Hematopoietic multipotent progenitor cell treated with erythropoietin and hydrocortisone succinate and interleukin-3 and kit ligand, for 4 days (in vitro differentiated cells): ENCODE data around the gene SYPL2.
"Not testable (repeated sequence)": the region's sequence is repeated elsewhere in the genome, so short reads cannot be mapped to it uniquely, and the experiment has no call there.

Experiments
- DNase-seq: peaks from one replicate; pipeline ENCODE4 v3.0.0-alpha.2; 2015

The SYPL2 gene

GRCh38 chr1:109472779-109473178 lies 6.4 kb downstream of the SYPL2 start:
- no peak for DNase-seq

- not testable (repeated sequence) for DNase-seq
These were observed 7.1 kb downstream of the SYPL2 start for GRCh38 chr1:109473284-109474057.

GRCh38 chr1:109474697-109475096 lies 8.4 kb downstream of the SYPL2 start:
- DNase-seq, result peak; percentile 70

- no peak for DNase-seq
These were observed 8.9 kb downstream of the SYPL2 start for GRCh38 chr1:109475261-109475660.

GRCh38 chr1:109476825-109477224 lies 10.5 kb downstream of the SYPL2 start:
- no peak for DNase-seq

GRCh38 chr1:109477821-109478220 lies 11.5 kb downstream of the SYPL2 start:
- peak; percentile 61 for DNase-seq

- peak; percentile 41 for DNase-seq
These were observed 12.5 kb downstream of the SYPL2 start for GRCh38 chr1:109478806-109479205.

GRCh38 chr1:109479311-109479710 lies 13.0 kb downstream of the SYPL2 start:
- no peak for DNase-seq

- no peak for DNase-seq
These were observed 13.6 kb downstream of the SYPL2 start for GRCh38 chr1:109479901-109480300.

- no peak for DNase-seq
These were observed 15.3 kb downstream of the SYPL2 start for GRCh38 chr1:109481646-109482045.

GRCh38 chr1:109482242-109482641 lies 15.9 kb downstream of the SYPL2 start:
- no peak for DNase-seq

GRCh38 chr1:109482791-109483671 lies 16.7 kb downstream of the SYPL2 start:
- no peak for DNase-seq

- peak; percentile 95 for DNase-seq
These were observed 17.5 kb downstream of the SYPL2 start, which contains the start of gene ATXN7L2 for GRCh38 chr1:109483672-109484518. ATXN7L2 (plus strand) TSS chr1:109483905; CDS start chr1:109483954, 49 bp downstream.

- DNase-seq, result no peak
These were observed 18.2 kb downstream of the SYPL2 start for GRCh38 chr1:109484519-109484975.

GRCh38 chr1:109485001-109485400 lies 18.7 kb downstream of the SYPL2 start:
- DNase-seq, result no peak

GRCh38 chr1:109487261-109487660 lies 20.9 kb downstream of the SYPL2 start:
- DNase-seq, result no peak

GRCh38 chr1:109488201-109488600 lies 21.9 kb downstream of the SYPL2 start:
- DNase-seq, result no peak

- no peak for DNase-seq
These were observed 22.4 kb downstream of the SYPL2 start for GRCh38 chr1:109488696-109489095.

- DNase-seq, result peak; percentile 87
These were observed 23.9 kb downstream of the SYPL2 start for GRCh38 chr1:109490029-109490933.

- no peak for DNase-seq
These were observed 24.6 kb downstream of the SYPL2 start for GRCh38 chr1:109490934-109491302.

GRCh38 chr1:109491372-109491771 lies 25.0 kb downstream of the SYPL2 start:
- no peak for DNase-seq

GRCh38 chr1:109492779-109493178 lies 26.4 kb downstream of the SYPL2 start:
- no peak for DNase-seq
